GM19452 (cell line): ENCODE results near the gene GABRR1.

ENCODE experiments used
- ATAC-seq: cut with Tn5 transposase; IDR thresholded peaks from one replicate; pipeline ENCODE4 v1.9.1; 2021; ENCODE audit not compliant: unreplicated experiment

Gene GABRR1

DNA sequence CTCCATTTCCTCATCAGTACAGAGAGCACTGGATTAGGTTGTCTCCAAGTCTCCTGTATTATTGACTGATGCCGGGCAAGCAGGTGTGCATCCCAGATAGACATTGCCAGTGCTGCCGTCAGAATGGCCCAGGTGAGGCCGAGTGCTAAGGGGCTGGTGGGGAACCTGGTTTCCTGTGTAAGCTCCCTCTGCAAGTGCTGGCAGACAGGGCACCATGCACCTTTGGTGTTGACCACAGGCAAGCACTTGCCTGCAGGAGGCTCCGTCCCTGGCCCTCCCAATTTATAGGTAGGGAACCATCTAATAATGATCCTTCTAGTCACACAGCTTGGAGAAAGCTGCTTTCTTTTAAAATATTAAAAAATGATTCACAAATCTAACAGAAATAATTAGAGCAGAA lies 747 bp downstream of the GABRR1 start:
- ATAC-seq, result no peak

DNA sequence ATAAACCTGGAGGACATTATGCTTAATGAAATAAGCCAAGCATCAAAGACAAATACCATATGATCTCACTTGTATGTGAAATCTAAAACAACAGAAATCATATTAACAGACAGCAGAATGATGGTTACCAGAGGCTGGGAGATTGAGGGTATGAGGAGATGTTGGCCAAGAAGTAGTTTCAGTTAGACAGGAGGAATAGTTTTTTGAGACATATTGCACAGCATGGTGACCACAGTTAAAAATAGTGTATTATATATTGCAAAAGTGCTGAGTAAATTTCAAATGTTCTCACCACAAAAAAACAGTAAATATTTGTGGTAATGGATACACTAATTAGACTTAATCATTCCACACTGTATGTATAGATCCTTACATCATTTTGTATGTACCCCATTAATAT lies 1.8 kb downstream of the GABRR1 start:
- ATAC-seq, result no peak

DNA sequence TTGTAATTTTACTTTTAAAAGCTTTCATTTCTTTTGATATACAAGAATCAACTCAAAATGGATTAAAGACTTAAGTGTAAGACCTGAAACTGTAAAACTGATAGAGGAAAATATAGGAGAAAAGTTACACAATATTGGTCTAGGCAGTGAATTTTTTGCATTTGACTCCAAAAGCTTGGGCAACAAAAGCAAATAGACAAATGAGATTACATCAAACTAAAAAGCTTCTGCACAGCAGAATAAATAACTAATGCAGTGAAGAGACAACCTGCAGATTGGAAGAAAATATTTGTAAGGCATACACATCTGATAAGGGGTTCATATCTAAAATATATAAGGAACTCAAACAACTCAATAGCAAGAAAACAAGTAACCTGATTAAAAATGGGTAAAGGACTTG lies 3.0 kb downstream of the GABRR1 start:
- no peak for ATAC-seq

DNA sequence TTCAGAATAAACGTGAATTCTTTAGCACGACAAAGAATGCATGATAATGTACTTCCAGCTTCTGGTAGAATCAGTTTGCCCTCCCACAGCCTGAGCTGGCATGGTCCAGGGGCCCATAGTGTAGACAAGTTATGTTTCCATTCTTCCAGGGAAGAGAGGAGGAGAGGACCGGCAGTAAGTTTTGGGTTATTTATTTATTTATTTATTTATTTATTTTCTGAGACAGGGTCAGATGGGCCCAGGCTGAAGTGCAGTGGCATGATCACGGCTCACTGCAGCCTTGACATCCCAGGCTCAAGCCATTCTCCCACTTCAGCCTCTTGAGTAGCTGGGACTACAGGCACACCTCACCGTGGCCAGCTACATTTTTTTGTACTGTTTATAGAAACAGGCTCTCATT lies 4.7 kb downstream of the GABRR1 start:
- ATAC-seq, result no peak

DNA sequence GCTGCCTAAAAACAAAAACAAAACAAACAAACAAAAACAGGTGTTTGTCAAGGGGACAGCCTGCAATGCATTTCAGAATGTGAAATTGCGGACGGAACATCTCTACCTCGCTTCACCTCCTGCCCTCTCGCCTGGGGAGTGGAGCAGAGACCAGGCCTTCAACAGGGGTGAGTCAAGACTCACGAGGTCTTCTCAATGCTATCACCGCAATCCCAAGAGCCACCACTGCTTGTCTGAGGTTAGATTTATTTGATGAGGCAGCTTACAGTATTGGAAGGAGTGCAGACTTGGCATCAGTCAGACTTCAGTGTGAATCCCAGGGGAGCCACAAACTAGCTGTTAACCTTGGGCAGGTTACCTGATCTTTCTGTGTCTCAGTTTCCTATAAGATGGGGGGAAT lies 7.7 kb downstream of the GABRR1 start:
- ATAC-seq, result no peak

DNA sequence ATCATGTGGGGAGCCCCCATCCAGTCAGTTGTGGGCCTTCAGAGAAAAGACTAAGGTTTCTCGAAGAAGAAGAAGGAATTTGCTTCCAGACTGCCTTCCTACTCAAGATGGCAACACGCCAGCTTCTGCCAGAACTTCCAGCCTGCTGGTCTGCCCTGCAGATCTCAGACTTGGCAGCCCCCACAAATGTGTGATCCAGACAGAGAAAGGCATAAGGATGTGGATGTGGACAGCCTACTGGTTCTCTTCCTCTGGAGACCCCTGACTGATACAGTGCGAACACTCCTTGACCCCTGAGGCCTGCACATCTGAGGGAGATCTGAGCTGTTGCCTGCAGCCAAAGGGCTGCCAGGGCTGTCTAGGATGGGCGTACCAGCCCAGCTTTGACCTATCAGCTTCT lies 8.6 kb downstream of the GABRR1 start:
- no peak for ATAC-seq

DNA sequence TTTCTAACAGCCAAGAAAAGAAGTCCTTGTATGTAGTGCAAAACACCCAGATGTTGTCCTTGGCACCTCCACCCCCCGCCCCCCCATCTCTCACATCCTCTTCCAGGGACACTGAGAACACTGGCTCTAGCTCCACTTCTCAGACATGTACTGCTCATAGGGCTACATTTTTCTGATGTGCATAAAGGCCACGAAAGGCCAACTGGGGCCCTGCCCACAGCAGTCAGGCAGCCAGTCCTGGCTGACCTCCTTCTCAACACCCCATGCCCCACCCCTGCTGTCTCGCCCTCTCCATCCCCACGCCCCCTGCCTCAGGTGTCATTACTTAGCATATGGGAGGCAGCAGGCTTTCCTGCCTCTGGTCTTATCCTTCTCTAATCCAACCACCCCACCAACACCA lies 11.3 kb downstream of the GABRR1 start:
- no peak for ATAC-seq

DNA sequence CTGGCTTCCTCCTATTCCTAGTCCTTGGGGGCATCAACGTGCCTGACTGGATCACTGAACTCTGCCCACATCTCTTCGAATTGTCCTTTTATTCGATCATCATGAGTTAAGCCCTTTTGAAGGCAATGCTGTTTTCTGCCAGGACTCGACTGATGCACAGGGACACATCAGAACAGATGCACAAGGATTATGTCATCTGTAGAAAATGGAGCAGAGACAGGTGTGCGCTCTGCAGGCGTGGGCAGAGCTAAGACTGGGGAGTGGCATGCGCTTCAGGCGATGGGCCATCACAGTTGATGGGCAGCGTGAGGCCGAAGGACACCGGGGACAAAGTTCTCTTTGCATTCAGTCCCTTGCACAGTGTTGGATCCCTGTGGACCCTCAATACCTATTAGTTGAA lies 13.1 kb downstream of the GABRR1 start:
- ATAC-seq, result no peak

DNA sequence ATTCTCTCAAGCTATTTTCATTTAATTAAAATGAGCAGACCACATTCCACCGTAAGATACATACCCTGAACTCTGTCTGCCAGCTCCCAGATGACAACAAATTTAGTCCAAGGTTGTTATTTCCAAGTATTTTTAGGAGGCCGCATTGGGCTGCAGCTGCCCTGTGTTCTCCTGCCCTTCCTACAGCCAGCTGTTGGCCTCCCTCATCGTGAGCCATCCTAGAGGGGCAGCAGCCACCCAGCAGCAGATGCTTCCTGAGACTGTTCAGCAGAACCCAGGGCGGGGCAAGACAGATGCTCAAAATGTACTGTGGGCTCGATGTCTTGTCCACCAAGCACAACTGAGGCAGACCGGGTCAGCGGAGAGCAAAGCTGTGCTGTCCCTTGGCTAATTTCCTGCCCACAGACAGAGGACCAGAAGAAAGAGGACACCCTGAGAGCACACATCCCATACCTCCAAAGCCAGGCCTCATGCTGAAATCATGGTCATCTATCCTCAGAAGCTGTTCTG lies 16.4 kb downstream of the GABRR1 start:
- ATAC-seq, result no peak

DNA sequence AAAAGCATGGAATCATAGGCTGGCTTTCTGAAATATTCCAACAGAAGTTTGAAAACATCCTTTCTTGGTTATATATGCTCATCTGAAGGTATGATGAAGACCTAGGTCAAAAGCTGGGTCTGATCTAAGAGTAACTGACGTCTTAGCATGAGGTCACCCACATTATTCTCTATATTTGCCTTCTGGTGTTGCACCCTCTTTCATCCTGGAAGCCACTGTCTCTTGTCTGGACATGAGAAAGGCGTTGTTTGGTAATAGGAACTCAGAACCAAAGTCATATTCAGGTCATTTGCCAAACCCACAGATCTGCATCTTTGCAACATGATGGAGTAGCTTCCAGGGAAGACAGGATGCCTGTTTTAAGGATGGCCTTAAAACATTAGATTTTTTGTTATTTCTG lies 17.6 kb downstream of the GABRR1 start:
- ATAC-seq, result no peak

DNA sequence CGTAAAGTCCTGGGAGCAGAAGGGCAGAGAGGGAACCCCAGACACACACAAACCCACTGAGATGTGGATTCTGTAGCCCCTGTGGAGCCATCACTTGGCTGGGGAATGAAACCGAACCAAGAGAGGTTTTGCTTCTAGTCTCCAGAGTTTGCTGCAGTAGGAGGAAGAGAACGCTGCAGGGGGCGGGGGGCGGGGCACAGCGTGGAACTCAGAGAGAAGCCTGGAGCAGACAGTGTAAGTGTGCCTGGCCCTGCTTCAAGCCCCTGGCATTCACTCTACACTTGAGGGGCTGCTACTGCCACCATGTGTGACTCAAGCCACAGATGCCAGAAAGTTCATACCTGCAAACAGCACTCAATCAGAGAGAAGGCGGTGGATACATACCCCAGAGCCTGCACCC lies 18.9 kb downstream of the GABRR1 start:
- ATAC-seq, result no peak

DNA sequence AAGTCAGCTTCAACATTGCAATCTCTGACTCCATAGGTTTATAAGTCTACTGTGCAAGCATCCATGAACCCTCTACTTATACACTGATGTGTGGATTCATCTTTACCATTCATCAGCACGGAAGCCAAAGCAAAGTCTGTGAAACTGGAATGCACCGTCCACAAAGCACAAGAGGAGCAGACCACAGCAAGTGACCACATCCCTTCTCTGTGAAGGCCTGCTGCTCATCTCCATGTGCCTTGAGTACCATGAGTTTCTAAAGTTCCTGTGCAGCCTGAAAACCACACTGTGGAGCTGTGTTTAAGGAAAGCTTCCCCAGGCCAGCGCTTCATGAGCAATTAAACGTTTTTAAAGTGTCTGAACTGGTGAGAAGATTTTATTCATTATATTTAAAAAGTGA lies 20.0 kb downstream of the GABRR1 start:
- no peak for ATAC-seq

DNA sequence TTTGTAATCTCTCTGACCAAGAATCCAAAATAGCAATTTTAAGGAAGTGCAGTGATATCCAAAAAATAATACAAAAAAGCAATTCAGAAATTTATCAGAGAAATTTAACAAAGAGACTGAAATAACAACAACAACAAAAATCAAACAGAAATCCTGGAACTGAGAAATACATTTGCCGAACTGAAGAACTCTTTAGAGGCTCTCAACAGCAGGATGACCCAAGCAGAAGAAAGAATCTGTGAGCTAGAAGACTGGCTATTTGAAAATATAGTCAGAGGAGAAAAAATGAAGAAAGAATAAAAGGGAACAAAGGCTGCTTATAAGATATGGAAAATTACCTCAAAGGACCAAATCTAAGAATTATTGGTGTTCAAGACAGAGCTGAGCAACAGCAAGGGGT lies 22.6 kb downstream of the GABRR1 start:
- ATAC-seq, result no peak

DNA sequence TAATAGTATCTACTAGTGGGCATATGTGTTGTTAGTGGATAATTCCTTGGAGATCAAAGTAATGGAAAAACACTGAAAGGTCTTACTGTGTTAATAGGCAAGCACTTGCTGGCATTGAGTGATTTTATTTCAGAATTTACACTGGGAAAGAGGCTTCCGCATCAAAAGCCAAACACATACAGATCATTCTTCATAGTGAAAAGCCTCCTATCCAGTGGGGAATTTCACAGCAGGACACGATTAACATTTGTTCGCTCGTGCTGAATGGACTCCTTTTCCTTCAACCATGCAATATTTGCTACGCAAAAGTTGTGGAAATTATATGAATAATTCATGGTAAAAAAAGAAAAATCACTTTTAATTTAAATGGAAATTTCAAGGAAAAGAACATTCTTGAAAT lies 26.4 kb downstream of the GABRR1 start:
- ATAC-seq, result no peak

DNA sequence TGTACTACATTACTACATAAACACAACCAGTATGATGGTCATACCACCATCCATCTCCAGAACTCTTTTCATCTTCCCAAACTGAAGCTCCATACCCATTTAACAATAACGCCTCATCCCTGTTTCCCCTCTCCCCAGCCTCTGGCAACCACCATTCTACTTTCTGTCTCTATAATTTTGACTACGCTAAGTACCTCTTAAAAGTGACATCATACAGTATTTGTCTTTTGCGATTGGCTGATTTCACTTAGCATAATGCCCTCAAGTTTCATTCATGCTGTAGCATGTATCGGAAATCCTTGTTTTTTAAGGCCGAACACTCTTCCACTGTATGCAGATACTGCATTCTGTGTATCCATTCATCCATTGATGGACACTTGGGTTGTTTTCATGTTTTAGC lies 29.7 kb downstream of the GABRR1 start:
- no peak for ATAC-seq

DNA sequence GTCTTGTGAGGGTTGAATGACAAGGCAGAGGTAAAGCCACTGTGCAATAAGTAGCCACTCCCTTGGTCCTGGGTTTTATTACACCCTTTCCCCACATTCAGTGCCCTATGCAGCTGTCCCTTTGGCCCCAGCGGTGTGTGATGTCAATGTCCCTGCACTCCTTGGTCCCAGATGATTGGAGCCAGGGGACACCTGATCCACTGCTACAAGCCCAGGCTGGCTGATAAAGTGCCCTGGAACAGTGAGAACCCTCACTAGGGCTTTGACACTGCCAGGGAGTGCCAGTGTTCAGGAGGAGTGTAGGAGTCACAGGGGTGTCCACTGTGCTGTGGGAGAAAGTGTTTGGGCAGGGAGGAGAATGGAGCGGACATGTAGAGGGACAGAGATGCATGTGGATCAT lies 30.4 kb downstream of the GABRR1 start:
- no peak for ATAC-seq

DNA sequence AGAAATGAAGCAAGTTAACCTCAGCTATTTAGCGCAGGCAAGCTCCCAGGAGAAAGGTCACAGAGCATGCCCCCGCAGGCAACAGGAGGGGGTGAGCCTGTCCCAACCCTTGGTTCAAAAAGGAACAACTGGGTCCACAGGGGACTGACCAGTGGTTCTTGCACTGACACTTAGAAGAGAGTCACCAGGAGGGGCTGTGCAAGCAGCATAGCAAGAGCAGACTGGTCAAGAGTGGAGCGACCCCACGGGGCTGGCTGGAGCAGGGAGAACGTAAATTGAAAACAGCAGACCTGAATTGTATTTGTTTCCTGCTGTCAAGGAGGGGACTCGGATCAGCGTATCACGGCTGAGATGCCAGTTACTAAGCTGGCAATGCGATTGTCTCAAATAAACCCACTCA lies 32.8 kb downstream of the GABRR1 start:
- no peak for ATAC-seq

DNA sequence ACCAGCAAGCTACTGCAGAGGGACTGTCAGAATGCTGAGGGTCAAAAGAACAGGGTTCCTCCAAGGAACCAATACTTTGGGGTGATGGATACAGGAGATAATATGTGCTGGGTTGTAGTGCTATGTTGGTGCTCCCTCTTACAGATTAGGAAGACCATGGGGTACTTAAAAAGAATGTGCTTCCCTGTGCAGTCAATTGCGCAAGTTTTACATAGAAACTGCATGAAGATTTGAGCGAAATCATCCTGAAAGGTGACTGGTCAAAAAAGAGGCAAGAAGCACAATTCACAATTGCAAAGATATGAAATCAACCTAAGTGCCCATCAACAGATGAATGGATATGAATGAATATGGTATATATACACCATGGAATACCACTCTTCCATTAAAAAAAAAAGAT lies 33.9 kb downstream of the GABRR1 start:
- no peak for ATAC-seq

DNA sequence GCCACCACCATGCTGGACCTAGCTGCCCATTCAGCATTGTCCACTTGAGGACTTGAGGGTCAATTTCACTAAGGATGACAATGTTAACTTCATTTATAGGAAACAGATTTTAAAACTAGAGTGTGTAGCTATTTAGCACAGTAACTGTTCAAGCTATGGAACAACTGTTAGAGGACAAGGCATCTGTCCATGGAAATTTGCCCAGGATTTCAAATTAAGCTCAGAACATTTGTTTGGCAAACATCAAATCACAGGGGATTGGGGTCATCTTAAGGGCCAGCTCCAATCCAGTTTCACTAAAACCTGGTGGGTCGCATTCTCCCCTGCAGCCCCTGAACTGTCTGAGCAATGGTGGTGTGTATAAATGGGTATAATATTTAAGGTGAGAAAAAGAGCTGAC lies 36.2 kb downstream of the GABRR1 start:
- ATAC-seq, result no peak

DNA sequence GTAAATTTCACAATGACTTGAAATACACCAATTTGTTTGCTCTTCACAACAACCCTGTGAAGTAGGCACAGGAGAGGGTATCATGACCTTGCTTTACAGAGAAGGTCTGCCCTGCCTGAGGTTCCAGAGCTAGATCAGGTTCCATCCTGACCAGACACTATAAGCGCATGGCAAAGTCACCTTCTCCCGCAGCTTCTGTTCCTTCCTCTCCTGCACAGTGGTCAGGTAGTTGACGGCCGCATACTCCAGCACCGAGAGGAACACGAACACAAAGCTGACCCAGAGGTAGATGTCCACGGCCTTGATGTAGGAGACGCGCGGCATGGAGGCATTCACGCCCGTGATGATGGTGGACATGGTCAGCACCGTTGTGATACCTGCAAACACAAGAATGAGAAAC lies 37.0 kb downstream of the GABRR1 start:
- no peak for ATAC-seq

DNA sequence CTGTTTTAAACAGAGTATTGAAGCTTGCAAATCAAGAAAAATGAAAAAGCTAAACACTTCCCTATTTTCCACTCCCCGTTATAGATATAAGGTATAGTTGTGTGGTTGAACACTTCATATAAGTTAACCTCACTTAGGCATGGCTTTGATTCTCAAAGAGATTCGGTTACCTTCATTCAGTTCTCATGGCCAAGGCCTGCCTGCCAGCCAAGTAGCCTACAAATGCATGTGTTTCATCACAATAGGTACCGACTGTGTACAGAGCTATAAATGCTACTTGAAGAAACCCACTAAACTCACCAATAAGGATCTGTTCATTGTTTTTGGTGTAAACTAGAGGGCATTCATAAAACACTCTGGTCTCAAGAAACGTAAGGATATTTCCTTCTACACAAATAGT lies 43.5 kb downstream of the GABRR1 start:
- no peak for ATAC-seq

DNA sequence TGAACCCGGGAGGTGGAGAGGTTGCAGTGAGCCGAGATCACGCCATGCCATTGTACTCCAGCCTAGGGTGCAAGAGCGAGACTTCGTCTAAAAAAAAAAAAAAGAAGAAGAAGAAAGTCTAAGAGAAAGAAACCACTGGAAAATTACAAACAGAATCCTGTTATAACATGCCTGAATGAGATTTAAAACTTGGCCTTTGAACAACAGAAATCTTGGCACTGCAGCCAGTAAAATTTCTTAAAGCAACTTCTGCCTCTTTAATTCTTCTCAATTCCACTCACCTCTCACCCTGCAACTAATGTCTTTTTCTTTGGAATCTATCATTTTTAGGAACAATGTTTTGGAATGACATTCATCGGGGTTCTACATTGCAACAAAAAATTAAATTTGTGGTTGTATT lies 45.0 kb downstream of the GABRR1 start:
- ATAC-seq, result no peak

DNA sequence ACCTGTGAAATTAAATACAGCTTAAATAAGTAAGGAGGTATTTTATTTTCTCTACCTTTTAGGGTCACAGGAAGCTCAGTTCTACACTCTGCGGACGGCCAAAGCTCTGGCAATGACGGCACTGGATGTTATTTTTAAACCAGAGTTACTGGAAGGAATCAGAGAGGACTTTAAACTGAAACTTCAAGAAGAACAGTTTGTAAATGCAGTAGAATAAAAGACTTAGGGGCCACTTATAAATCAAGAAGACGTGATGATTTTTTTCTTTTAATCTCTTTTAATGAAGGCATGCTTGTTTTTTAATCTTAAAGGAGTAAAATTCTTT lies 55.1 kb downstream of the GABRR1 start:
- no peak for ATAC-seq

DNA sequence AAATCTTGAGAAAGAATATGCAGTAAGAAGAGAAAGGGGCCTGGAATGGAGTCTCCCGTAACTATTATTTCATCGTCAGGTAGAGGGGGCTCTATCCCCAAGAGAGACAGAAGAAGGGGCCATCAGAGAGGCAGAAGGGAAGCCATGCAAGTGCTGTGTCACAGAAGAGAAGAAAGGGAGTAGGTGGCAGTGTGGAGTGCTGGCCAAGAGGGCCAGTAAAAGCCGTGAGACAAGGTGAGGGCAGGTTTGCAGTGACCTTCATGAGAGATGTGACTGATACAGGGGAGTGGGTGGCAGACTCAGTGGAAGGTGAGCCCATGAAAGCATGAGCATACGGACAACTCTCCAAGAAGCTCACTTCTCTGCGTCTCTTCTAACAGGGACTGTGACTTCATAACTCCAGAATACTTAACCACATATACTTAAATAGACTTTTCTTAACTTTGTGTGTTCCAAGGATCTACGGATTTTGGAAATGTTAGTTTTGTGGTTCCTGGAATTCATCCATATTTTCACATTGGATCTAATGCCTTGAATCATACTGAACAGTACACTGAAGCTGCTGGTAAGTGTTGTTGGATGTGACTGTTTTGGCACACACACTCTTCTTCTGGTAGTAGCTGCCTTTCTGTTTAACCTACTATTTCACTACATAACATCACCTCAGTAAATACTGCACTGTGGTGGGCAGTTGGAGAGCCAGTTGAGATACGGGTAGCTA lies 55.7 kb downstream of the GABRR1 start:
- no peak for ATAC-seq
